Upper lobe of left lung (tissue), 4 donors: ENCODE data around the gene RND1.

ENCODE experiments used
- POLR2A ChIP-seq, 4 donors: fragments of 450-650 bp; IDR thresholded peaks; one replicate each; pipeline ENCODE4 v1.5.1; 2016 to 2017; ENCODE audit warnings: antibody characterized with exemption in 4 of 4, mild to moderate bottlenecking in 2 of 4
- TF ChIP-seq, protein P1 (sequence below), 6 experiments: fragments of 450-650 bp in 4 of 6; fragments of 200-600 bp in 2 of 6; sonication (generic) in 2 of 6; IDR thresholded peaks; one replicate each; pipeline ENCODE4 v1.5.1; 2016 to 2019; ENCODE audit warnings: antibody characterized with exemption in 6 of 6

DNA sequence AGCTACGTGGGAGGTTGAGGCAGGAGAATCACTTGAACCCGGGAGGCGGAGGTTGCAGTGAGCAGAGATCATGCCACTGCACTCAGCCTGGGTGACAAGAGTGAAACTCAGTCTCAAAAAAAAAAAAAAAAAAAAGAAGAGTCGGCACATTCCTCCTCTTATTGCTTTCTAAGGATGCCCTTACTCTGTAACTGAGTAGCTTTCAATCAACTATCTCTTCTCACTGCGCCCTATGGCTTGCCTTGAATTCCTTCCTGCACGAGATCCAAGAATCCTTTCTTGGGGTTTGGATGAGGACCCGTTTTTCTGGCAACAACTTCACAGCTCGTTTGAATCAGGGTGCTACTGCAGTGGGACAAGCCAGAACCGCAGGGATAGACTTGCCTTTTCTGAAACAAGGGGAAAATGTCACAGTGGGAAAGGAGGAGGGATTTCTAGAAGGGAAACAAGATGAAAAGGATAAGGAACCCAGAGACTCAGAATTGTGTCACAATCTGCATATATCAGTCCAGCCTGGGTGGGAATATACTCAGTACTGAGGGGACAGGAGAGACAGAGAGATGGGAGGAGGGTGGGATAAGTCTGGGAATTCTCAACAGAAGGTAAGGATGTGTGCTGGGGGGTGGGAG lies 16.1 kb upstream of the RND1 start:
- TF ChIP-seq POLR2A (IDR thresholded peaks at IDR 0.05), result no peak
- TF ChIP-seq, protein P1, sequence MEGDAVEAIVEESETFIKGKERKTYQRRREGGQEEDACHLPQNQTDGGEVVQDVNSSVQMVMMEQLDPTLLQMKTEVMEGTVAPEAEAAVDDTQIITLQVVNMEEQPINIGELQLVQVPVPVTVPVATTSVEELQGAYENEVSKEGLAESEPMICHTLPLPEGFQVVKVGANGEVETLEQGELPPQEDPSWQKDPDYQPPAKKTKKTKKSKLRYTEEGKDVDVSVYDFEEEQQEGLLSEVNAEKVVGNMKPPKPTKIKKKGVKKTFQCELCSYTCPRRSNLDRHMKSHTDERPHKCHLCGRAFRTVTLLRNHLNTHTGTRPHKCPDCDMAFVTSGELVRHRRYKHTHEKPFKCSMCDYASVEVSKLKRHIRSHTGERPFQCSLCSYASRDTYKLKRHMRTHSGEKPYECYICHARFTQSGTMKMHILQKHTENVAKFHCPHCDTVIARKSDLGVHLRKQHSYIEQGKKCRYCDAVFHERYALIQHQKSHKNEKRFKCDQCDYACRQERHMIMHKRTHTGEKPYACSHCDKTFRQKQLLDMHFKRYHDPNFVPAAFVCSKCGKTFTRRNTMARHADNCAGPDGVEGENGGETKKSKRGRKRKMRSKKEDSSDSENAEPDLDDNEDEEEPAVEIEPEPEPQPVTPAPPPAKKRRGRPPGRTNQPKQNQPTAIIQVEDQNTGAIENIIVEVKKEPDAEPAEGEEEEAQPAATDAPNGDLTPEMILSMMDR (IDR thresholded peaks at IDR 0.05), result no peak
